HUES6 (cell line): ENCODE measurements around the gene BPI.

ENCODE experiments used
- H3K27ac ChIP-seq: 2 replicates; pipeline ENCODE4 v1.7.0; 2013; ENCODE audit warnings: low read depth, mild to moderate bottlenecking, low read length, inconsistent platforms
- H3K27me3 ChIP-seq: 2 replicates; pipeline ENCODE4 v1.6.1; 2013; ENCODE audit warnings: low read length; ENCODE audit not compliant: control insufficient read depth, insufficient read depth
- H3K36me3 ChIP-seq: 2 replicates; pipeline ENCODE4 v1.6.1; 2013; ENCODE audit warnings: low read length; ENCODE audit not compliant: control insufficient read depth, insufficient read depth
- H3K4me1 ChIP-seq: 2 replicates; pipeline ENCODE4 v1.6.1; 2013; ENCODE audit warnings: low read length; ENCODE audit not compliant: control insufficient read depth, insufficient read depth
- H3K4me3 ChIP-seq: 2 replicates; pipeline ENCODE4 v1.5.1; 2013; ENCODE audit warnings: low read depth, low read length
- H3K9ac ChIP-seq: one replicate; pipeline ENCODE4 v1.6.1; 2013; ENCODE audit warnings: mild to moderate bottlenecking, low read length
- H3K9me3 ChIP-seq: 2 replicates; pipeline ENCODE4 v1.6.1; 2013; ENCODE audit warnings: low read depth, low read length; ENCODE audit not compliant: control insufficient read depth, insufficient read depth

Gene BPI

GRCh38 chr20:38317422-38317821, 13.5 kb downstream of the BPI start:
- H3K36me3 ChIP-seq: no peaks in the 10 kb centered on the region
- H3K4me1 ChIP-seq: no peaks in the 10 kb centered on the region
- peaks cover 10% of the 10 kb centered on the region; the same call in 1 of the 2 replicates for H3K27me3 ChIP-seq
- peaks cover 5% of the 10 kb centered on the region; the same call in 1 of the 2 replicates for H3K9me3 ChIP-seq
- no peak overlapping the region for H3K4me3 ChIP-seq
- no peak overlapping the region for H3K9ac ChIP-seq
- H3K27ac ChIP-seq: no peak overlapping the region

GRCh38 chr20:38320221-38320620, 16.3 kb downstream of the BPI start:
- Histone ChIP-seq H3K9me3 (no peaks in the 10 kb centered on the region), H3K36me3 (no peaks in the 10 kb centered on the region), H3K9ac (no peak overlapping the region)

GRCh38 chr20:38321959-38322598, 18.1 kb downstream of the BPI start:
- no peaks in the 10 kb centered on the region for H3K36me3 ChIP-seq

More at GRCh38 chr20:38320221-38320620, 16.3 kb downstream of the BPI start:
- Histone ChIP-seq H3K4me3 (no peak overlapping the region), H3K4me1 (no peaks in the 10 kb centered on the region), H3K27ac (no peak overlapping the region), H3K27me3 (peaks cover 13% of the 10 kb centered on the region; the same call in 1 of the 2 replicates)

GRCh38 chr20:38324159-38324558, 20.2 kb downstream of the BPI start:
- peaks cover 13% of the 10 kb centered on the region; the same call in 1 of the 2 replicates for H3K27me3 ChIP-seq
- no peaks in the 10 kb centered on the region for H3K9me3 ChIP-seq
- H3K4me1 ChIP-seq: no peaks in the 10 kb centered on the region
- H3K36me3 ChIP-seq: no peaks in the 10 kb centered on the region
- H3K27ac ChIP-seq: no peak overlapping the region
- no peak overlapping the region for H3K9ac ChIP-seq
- H3K4me3 ChIP-seq: no peak overlapping the region

More at GRCh38 chr20:38321959-38322598, 18.1 kb downstream of the BPI start:
- H3K27me3 ChIP-seq: peaks cover 13% of the 10 kb centered on the region; the same call in 1 of the 2 replicates
- no peak overlapping the region for H3K9ac ChIP-seq
- H3K9me3 ChIP-seq: no peaks in the 10 kb centered on the region
- no peak overlapping the region for H3K27ac ChIP-seq
- no peak overlapping the region for H3K4me3 ChIP-seq
- H3K4me1 ChIP-seq: no peaks in the 10 kb centered on the region

- H3K36me3 ChIP-seq: no peaks in the 10 kb centered on the region
- peaks cover 6% of the 10 kb centered on the region; the same call in 1 of the 2 replicates for H3K27me3 ChIP-seq
- no peak overlapping the region for H3K27ac ChIP-seq
- no peaks in the 10 kb centered on the region for H3K4me1 ChIP-seq
- no peak overlapping the region for H3K4me3 ChIP-seq
- no peak overlapping the region for H3K9ac ChIP-seq
- H3K9me3 ChIP-seq: no peaks in the 10 kb centered on the region
Observed at GRCh38 chr20:38325167-38325566, 21.2 kb downstream of the BPI start.

- no peaks in the 10 kb centered on the region for H3K9me3 ChIP-seq
- no peak overlapping the region for H3K27ac ChIP-seq
- no peak overlapping the region for H3K4me3 ChIP-seq
- no peak overlapping the region for H3K9ac ChIP-seq
- no peaks in the 10 kb centered on the region for H3K4me1 ChIP-seq
- no peaks in the 10 kb centered on the region for H3K36me3 ChIP-seq
- H3K27me3 ChIP-seq: peaks cover 6% of the 10 kb centered on the region; the same call in 1 of the 2 replicates
Observed at GRCh38 chr20:38325905-38326304, 21.9 kb downstream of the BPI start.

GRCh38 chr20:38326309-38326708, 22.4 kb downstream of the BPI start:
- H3K36me3 ChIP-seq: no peaks in the 10 kb centered on the region
- H3K9me3 ChIP-seq: no peaks in the 10 kb centered on the region
- H3K9ac ChIP-seq: no peak overlapping the region
- H3K4me3 ChIP-seq: no peak overlapping the region
- no peaks in the 10 kb centered on the region for H3K4me1 ChIP-seq
- peaks cover 4% of the 10 kb centered on the region; the same call in 1 of the 2 replicates for H3K27me3 ChIP-seq
- no peak overlapping the region for H3K27ac ChIP-seq

- no peak overlapping the region for H3K9ac ChIP-seq
- H3K4me3 ChIP-seq: no peak overlapping the region
- H3K27me3 ChIP-seq: no peaks in the 10 kb centered on the region
- no peak overlapping the region for H3K27ac ChIP-seq
- no peaks in the 10 kb centered on the region for H3K36me3 ChIP-seq
- no peaks in the 10 kb centered on the region for H3K9me3 ChIP-seq
- H3K4me1 ChIP-seq: no peaks in the 10 kb centered on the region
Observed at GRCh38 chr20:38330638-38331037, 26.7 kb downstream of the BPI start.

- no peaks in the 10 kb centered on the region for H3K36me3 ChIP-seq
- H3K4me1 ChIP-seq: no peaks in the 10 kb centered on the region
- H3K27me3 ChIP-seq: no peaks in the 10 kb centered on the region
- H3K9ac ChIP-seq: no peak overlapping the region
- no peaks in the 10 kb centered on the region for H3K9me3 ChIP-seq
- H3K4me3 ChIP-seq: no peak overlapping the region
- no peak overlapping the region for H3K27ac ChIP-seq
Observed at GRCh38 chr20:38331245-38331644, 27.3 kb downstream of the BPI start.

- Histone ChIP-seq H3K4me1 (no peaks in the 10 kb centered on the region), H3K4me3 (no peak overlapping the region), H3K27me3 (no peaks in the 10 kb centered on the region), H3K9ac (no peak overlapping the region), H3K36me3 (no peaks in the 10 kb centered on the region), H3K9me3 (no peaks in the 10 kb centered on the region), H3K27ac (no peak overlapping the region)
Observed at GRCh38 chr20:38331814-38332213, 27.9 kb downstream of the BPI start.

- Histone ChIP-seq H3K27ac (no peak overlapping the region), H3K27me3 (no peaks in the 10 kb centered on the region), H3K4me3 (no peak overlapping the region), H3K9ac (no peak overlapping the region), H3K4me1 (peaks cover under 1% of the 10 kb centered on the region; the same call in 1 of the 2 replicates), H3K36me3 (no peaks in the 10 kb centered on the region), H3K9me3 (peaks cover 7% of the 10 kb centered on the region)
Observed at GRCh38 chr20:38334016-38334415, 30.1 kb downstream of the BPI start.
